Activated CD8-positive, alpha-beta T cell treated with anti-CD3 and anti-CD28 coated beads for 36 hours (primary cell): ENCODE results near the gene DCAF5. TPM values are rescaled to one million over a fixed set of nuclear protein-coding genes. Genes with fewer than 3 reads are reported as not detected.

Experiments
- ATAC-seq: fragments of 200-7000 bp; cut with Tn5 transposase; one replicate; pipeline ENCODE4 v1.10.0; 2021; ENCODE audit warnings: mild to moderate bottlenecking, moderate library complexity
- CTCF ChIA-PET: fragments of 350-600 bp; sonication (Branson Sonifier 250); formaldehyde crosslinking; loops from one replicate; lab custom pipeline; 2021; ENCODE audit warnings: antibody characterized with exemption; lab: Charles Lee
- POLR2A ChIA-PET: fragments of 350-600 bp; sonication (Branson Sonifier 250); formaldehyde crosslinking; loops from one replicate; lab custom pipeline; 2021; ENCODE audit warnings: antibody characterized with exemption; lab: Charles Lee
- DNase-seq: peaks from one replicate; pipeline ENCODE4 v3.0.0-alpha.2; 2020
- H3K27ac Mint-ChIP-seq: one replicate; pipeline ENCODE4 v1.8.0; 2021; ENCODE audit warnings: mild to moderate bottlenecking, mixed read lengths
- H3K27me3 Mint-ChIP-seq: one replicate; pipeline ENCODE4 v1.8.0; 2021; ENCODE audit warnings: mixed read lengths
- H3K36me3 Mint-ChIP-seq: one replicate; pipeline ENCODE4 v1.8.0; 2021; ENCODE audit warnings: low read depth, mixed read lengths
- H3K4me1 Mint-ChIP-seq: one replicate; pipeline ENCODE4 v1.8.0; 2021; ENCODE audit warnings: low read depth, mixed read lengths
- H3K4me3 Mint-ChIP-seq: one replicate; pipeline ENCODE4 v1.8.0; 2021; ENCODE audit warnings: mild to moderate bottlenecking, moderate library complexity, mixed read lengths
- H3K9me3 Mint-ChIP-seq: one replicate; pipeline ENCODE4 v1.8.0; 2021; ENCODE audit warnings: mixed read lengths
- intact Hi-C: fragments of 100-400 bp; cut with micrococcal nuclease; formaldehyde crosslinking; loops from one replicate; pipeline ENCODE4 v1.10.0; 2022
- total RNA-seq, 2 experiments: library from RNA; stranded (reverse); gene quantifications; one replicate each; pipeline ENCODE4 v1.2.3, GENCODE V29; 2021
- TF ChIP-seq, protein P1 (sequence below): fragments of 200-600 bp; IDR thresholded peaks from one replicate; pipeline ENCODE4 v1.8.0; 2022; ENCODE audit warnings: antibody characterized with exemption, mild to moderate bottlenecking

The DCAF5 gene
- total RNA-seq, 2 experiments from 2014 or later, result 34.3 to 36.5 TPM

DNA sequence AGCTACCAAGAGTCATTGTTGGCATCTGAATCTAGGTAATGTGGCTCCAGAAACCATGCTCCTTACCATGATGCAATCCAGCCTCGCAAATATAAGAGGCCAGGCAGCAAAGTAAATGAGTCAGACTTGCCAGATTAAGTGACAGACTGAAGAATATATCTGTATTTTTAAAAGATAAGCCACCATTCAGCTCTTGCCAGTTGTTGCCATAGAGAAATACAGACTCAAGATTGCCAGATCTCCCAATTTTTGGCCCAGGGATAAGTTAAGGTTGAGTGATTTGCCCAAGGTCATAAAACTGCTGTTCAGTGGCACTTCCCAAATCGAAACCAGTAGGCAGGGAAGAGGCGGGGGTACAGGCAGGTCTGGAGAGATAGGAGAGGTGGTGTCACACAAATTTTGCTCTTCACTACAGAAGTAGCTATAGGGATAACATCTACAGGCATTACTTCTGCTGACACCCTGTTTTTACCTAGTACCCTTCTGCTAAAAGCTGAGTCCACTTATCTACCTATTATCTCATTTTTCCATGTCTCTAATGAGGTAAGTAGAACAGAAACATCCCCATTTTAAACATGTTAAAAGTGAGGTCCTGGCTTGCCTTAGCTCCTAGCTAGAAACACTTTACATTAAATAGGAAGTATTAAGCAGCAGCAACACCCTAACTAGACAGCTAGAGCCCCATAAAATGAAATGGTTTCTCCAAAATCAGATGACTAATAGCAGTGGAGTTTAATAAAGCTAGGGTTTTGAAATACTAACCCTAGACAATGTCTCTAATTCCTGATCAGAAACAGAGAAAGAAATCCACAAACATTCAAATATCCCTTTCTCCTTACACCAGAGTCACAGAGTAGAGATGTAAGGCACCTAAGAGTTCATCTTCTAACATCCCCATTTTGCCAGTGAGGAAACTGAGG is 19.5 kb downstream of the DCAF5 start:
- H3K4me3 Mint-ChIP-seq, result peak overlapping the region; percentile 28
- TF ChIP-seq, protein P1, sequence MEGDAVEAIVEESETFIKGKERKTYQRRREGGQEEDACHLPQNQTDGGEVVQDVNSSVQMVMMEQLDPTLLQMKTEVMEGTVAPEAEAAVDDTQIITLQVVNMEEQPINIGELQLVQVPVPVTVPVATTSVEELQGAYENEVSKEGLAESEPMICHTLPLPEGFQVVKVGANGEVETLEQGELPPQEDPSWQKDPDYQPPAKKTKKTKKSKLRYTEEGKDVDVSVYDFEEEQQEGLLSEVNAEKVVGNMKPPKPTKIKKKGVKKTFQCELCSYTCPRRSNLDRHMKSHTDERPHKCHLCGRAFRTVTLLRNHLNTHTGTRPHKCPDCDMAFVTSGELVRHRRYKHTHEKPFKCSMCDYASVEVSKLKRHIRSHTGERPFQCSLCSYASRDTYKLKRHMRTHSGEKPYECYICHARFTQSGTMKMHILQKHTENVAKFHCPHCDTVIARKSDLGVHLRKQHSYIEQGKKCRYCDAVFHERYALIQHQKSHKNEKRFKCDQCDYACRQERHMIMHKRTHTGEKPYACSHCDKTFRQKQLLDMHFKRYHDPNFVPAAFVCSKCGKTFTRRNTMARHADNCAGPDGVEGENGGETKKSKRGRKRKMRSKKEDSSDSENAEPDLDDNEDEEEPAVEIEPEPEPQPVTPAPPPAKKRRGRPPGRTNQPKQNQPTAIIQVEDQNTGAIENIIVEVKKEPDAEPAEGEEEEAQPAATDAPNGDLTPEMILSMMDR, result no peak
- intact Hi-C loops, result loop anchor here (5.0 kb wide), 1 partner anchor 59 kb away; the partner anchor contains the start of gene EXD2
- POLR2A ChIA-PET, result interaction anchor here (0.6 to 4.3 kb wide), 5 partner anchors 10 to 305 kb away, joined by 3 to 27 read pairs (median 4); partner anchors contain the start of genes DCAF5 and EXD2
- no peaks in the 10 kb centered on the region for H3K27me3 Mint-ChIP-seq
- CTCF ChIA-PET, result interaction anchor here (1.0 to 14.3 kb wide), 7 partner anchors 16 to 327 kb away, joined by 3 to 218 read pairs (median 6); partner anchors contain the start of gene DCAF5
- no peaks in the 10 kb centered on the region for H3K9me3 Mint-ChIP-seq
- peaks cover 9% of the 10 kb centered on the region for H3K36me3 Mint-ChIP-seq
- H3K4me1 Mint-ChIP-seq, result peaks cover 86% of the 10 kb centered on the region
- H3K27ac Mint-ChIP-seq, result peak overlapping the region; percentile 97
- peak; percentile 60 for DNase-seq
- ATAC-seq, result peak; percentile 63

DNA sequence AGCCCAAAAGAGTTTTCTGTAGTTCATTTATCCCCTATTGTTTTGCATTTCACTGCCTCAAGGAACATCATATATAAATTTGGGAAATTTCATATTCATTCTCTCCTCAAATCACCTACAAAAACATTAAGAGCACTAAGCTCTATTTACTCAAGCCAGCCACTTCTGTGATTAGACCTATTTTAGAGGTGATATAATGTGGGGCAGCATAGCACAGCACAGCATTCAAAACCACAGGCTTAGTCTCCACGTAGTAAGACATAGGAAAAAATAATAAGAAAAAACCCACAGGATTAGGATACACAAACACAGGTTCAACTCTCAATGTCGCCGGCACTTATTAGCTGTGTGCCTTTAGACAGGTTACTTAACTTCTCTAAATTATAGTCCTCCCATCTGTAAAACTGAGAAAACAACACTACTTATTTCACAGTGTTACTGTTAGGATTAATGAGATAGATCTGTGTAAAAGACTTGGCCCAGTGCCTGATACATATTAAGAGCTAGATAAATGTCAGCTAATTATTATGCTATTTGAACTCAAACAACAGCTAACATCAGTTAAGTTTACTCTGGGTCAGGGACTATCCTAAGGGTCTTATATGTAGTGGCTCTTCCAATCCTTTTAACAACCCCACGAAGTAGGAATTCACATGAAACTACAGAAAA is 20.3 kb downstream of the DCAF5 start:
- intact Hi-C loops, result loop anchor here (5.0 kb wide), 1 partner anchor 60 kb away; the partner anchor contains the start of gene EXD2
- POLR2A ChIA-PET, result interaction anchor here (0.6 to 4.3 kb wide), 6 partner anchors 11 to 304 kb away, joined by 3 to 27 read pairs (median 4); partner anchors contain the start of genes DCAF5 and EXD2
- peak overlapping the region; percentile 97 for H3K27ac Mint-ChIP-seq
- peaks cover 81% of the 10 kb centered on the region for H3K4me1 Mint-ChIP-seq
- peaks cover 9% of the 10 kb centered on the region for H3K36me3 Mint-ChIP-seq
- ATAC-seq (no peak), DNase-seq (no peak)
- TF ChIP-seq, protein P1, result no peak
- no peaks in the 10 kb centered on the region for H3K27me3 Mint-ChIP-seq
- CTCF ChIA-PET, result interaction anchor here (1.0 to 14.3 kb wide), 7 partner anchors 17 to 327 kb away, joined by 3 to 218 read pairs (median 6); partner anchors contain the start of gene DCAF5
- no peaks in the 10 kb centered on the region for H3K9me3 Mint-ChIP-seq
- peak overlapping the region; percentile 28 for H3K4me3 Mint-ChIP-seq

DNA sequence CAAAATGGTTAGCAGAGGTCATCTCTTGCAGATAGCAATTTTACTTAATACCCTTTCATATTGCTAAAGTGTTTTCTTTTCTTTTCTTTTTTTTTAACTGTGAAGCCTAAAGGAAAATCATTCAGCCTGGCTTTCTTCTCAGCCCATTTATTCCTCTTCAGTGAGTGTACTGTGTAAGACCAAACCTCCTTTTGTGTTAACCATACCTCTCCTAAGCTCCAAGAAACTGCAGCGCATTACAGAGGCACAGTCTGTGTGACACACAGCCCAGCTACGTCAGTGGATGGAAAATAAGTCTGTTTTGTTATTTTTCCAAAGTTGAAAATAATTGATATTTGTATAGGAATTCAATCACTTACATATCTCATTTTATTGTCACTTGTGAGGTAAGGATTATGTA is 21.7 kb downstream of the DCAF5 start:
- intact Hi-C loops, result loop anchor here (5.0 kb wide), 1 partner anchor 61 kb away; the partner anchor contains the start of gene EXD2
- CTCF ChIA-PET, result interaction anchor here (0.6 to 14.3 kb wide), 10 partner anchors 10 to 329 kb away, joined by 3 to 218 read pairs (median 11); partner anchors contain the start of genes DCAF5 and EXD2
- DNase-seq (no peak), ATAC-seq (no peak)
- POLR2A ChIA-PET, result interaction anchor here (0.9 to 4.3 kb wide), 2 partner anchors 14 to 20 kb away, joined by 4 to 27 read pairs; partner anchors contain the start of gene DCAF5
- H3K27ac Mint-ChIP-seq, result peak overlapping the region; percentile 43
- no peaks in the 10 kb centered on the region for H3K27me3 Mint-ChIP-seq
- no peaks in the 10 kb centered on the region for H3K9me3 Mint-ChIP-seq
- no peak overlapping the region for H3K4me3 Mint-ChIP-seq
- peaks cover 79% of the 10 kb centered on the region for H3K4me1 Mint-ChIP-seq
- peaks cover 6% of the 10 kb centered on the region for H3K36me3 Mint-ChIP-seq
- TF ChIP-seq, protein P1, result no peak

DNA sequence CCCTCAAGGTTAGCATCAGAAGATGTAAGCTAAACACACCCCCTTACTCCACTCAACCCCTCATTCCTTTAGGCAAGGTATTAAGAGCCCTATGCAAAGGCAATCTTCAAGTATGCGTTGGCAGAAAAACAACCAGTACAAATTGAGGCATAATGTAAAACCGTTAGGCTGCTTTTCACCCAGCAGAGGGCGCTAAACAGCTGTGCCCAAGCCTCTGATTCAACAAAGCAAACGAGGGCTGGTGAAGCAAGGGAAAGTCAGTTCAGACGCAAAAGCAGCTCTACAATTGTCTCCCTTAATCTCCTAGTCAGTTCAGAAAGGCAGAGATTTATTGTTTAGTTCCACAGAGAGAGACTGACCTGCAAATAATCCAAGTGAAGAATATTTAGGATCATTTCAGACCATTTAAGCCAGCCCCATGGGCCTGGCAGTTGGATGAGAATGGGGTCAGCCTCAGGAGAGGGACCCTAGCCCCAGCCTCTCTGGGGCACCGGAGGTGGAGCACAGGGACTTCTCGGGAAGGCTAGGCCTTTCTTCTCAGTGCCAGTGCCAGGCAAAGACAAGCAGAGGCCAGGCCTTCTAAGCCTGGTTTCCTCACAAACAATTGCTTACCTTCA is 23.5 kb downstream of the DCAF5 start:
- Mint-ChIP-seq H3K4me3 (no peak overlapping the region), H3K27me3 (no peaks in the 10 kb centered on the region), H3K36me3 (peaks cover 4% of the 10 kb centered on the region), H3K9me3 (no peaks in the 10 kb centered on the region), H3K4me1 (peaks cover 69% of the 10 kb centered on the region), H3K27ac (peak overlapping the region; percentile 67)
- TF ChIP-seq, protein P1, result peak; percentile 88
- ChIA-PET POLR2A (interaction anchor here (1.2 to 1.8 kb wide), 3 partner anchors 22 to 106 kb away, joined by 3 to 5 read pairs (median 4); no protein-coding TSS in a partner anchor), CTCF (interaction anchor here (0.6 to 14.3 kb wide), 46 partner anchors 8 to 1309 kb away, joined by 3 to 218 read pairs (median 5); partner anchors contain the start of genes DCAF5, ERH, EXD2 and SLC39A9)
- intact Hi-C loops, result loop anchor here (2.0 kb wide), 1 partner anchor 23 kb away; the partner anchor contains the start of gene DCAF5
- DNase-seq (peak; percentile 88), ATAC-seq (peak; percentile 70)
